Femur (tissue), 1 donor: ENCODE results near the gene MEGF8.

ENCODE experiments used
- DNase-seq: peaks from one replicate; pipeline ENCODE4 v3.0.0-alpha.2; 2017

The MEGF8 gene

GRCh38 chr19:42360787-42361544 lies 35.5 kb downstream of the MEGF8 start:
- no peak for DNase-seq

GRCh38 chr19:42361545-42361910 lies 36.1 kb downstream of the MEGF8 start:
- DNase-seq: no peak

- DNase-seq: no peak
Measured at GRCh38 chr19:42362342-42362741, 36.9 kb downstream of the MEGF8 start.

- DNase-seq: no peak
Measured at GRCh38 chr19:42362891-42363440, 37.5 kb downstream of the MEGF8 start.

- no peak for DNase-seq
Measured at GRCh38 chr19:42363614-42364346, 38.3 kb downstream of the MEGF8 start.

GRCh38 chr19:42366673-42367072 lies 41.2 kb downstream of the MEGF8 start:
- DNase-seq: peak; percentile 55

- DNase-seq: no peak
Measured at GRCh38 chr19:42367929-42368328, 42.5 kb downstream of the MEGF8 start.

GRCh38 chr19:42368360-42368759 lies 42.9 kb downstream of the MEGF8 start:
- no peak for DNase-seq

- no peak for DNase-seq
Measured at GRCh38 chr19:42368765-42369164, 43.3 kb downstream of the MEGF8 start.

- no peak for DNase-seq
Measured at GRCh38 chr19:42369433-42370067, 44.1 kb downstream of the MEGF8 start.

GRCh38 chr19:42370068-42370520 lies 44.7 kb downstream of the MEGF8 start:
- no peak for DNase-seq

- no peak for DNase-seq
Measured at GRCh38 chr19:42370626-42371175, 45.3 kb downstream of the MEGF8 start.

GRCh38 chr19:42374826-42375376 lies 49.5 kb downstream of the MEGF8 start:
- no peak for DNase-seq

- no peak for DNase-seq
Measured at GRCh38 chr19:42375415-42376176, 50.2 kb downstream of the MEGF8 start.

GRCh38 chr19:42376177-42376555 lies 50.7 kb downstream of the MEGF8 start:
- no peak for DNase-seq

- no peak for DNase-seq
Measured at GRCh38 chr19:42378225-42379215, 53.1 kb downstream of the MEGF8 start.

- no peak for DNase-seq
Measured at GRCh38 chr19:42380155-42380554, 54.7 kb downstream of the MEGF8 start.

- DNase-seq: peak; percentile 59
Measured at GRCh38 chr19:42386974-42387707, 61.7 kb downstream of the MEGF8 start.

GRCh38 chr19:42388851-42389489 lies 63.5 kb downstream of the MEGF8 start:
- DNase-seq: no peak

GRCh38 chr19:42389899-42390298 lies 64.5 kb downstream of the MEGF8 start, which contains the start of gene CNFN:
Gene CNFN, minus strand, starts transcription at chr19:42390297. Its CDS starts 1,260 bp downstream, at chr19:42389037.
- DNase-seq: no peak
